K562 (cell line): ENCODE measurements around the gene CTSH. TPM values are rescaled to one million over a fixed set of nuclear protein-coding genes. Genes with fewer than 3 reads are reported as not detected.

Experiments used
- ATAC-seq: fragments of 200-7000 bp; cut with Tn5 transposase; 3 replicates; pipeline ENCODE4 v1.9.1; 2020; ENCODE audit warnings: moderate library complexity
- BruUV-seq: library from RNA; stranded (reverse); fragments of 400-500 nt; replicated peaks from 2 replicates; lab custom pipeline; 2021; lab: Mats Ljungman, UMichigan
- CTCF ChIA-PET: fragments of 300-600 bp; formaldehyde crosslinking; extraction: SDS; loops from one replicate; lab custom pipeline; 2021; ENCODE audit warnings: low intra/inter-chr PET ratio; lab: Yijun Ruan, JAX
- POLR2A ChIA-PET: fragments of 300-600, 350-650 bp; sonication (Branson Sonifier 250); formaldehyde crosslinking; extraction: SDS; loops from one replicate; lab custom pipeline; 2021; ENCODE audit warnings: antibody characterized with exemption, inconsistent platforms; lab: Yijun Ruan, JAX
- DNase-seq, 4 experiments: peaks; one replicate each; pipeline versions ENCODE4 v3.0.0 to v3.0.0-alpha.2; 2011 to 2018; ENCODE audit warnings: low spot score in 3 of 4, mixed read lengths in 3 of 4; ENCODE audit errors: extremely low read depth in 1 of 4
- FAIRE-seq: peaks from 2 replicates; lab custom pipeline; 2011; peaks lifted over from hg19 to GRCh38; lab: Jason Lieb, UNC
- H2AFZ ChIP-seq: 2 replicates; pipeline ENCODE4 v1.6.0; 2011; ENCODE audit warnings: low read depth, low read length, control low read depth, inconsistent platforms
- H3K27ac ChIP-seq: fragments of 200-600 bp; 3 replicates; pipeline ENCODE4 v1.8.0; 2011; ENCODE audit warnings: low read depth, mild to moderate bottlenecking, control low read depth, inconsistent platforms, low read length, moderate library complexity, mixed read lengths; ENCODE audit errors: extremely low read depth
- H3K27me3 ChIP-seq, 2 experiments: fragments of 300-600 bp in 1 of 2; 2 replicates in 1 of 2; 3 replicates in 1 of 2; pipeline versions ENCODE4 v1.6.0 to v1.8.0; 2011; ENCODE audit warnings: inconsistent platforms in 2 of 2, low read length in 2 of 2, mild to moderate bottlenecking in 1 of 2, mixed read lengths in 1 of 2, moderate library complexity in 1 of 2; ENCODE audit not compliant: control insufficient read depth in 2 of 2, insufficient read depth in 2 of 2
- H3K36me3 ChIP-seq: fragments of 300-600 bp; 3 replicates; pipeline ENCODE4 v1.8.0; 2011; ENCODE audit warnings: mild to moderate bottlenecking, low read length, inconsistent platforms; ENCODE audit not compliant: control insufficient read depth, insufficient read depth
- H3K4me1 ChIP-seq, 2 experiments: fragments of 200-600 bp in 1 of 2; replicated peaks in 1 of 2; 2 replicates in 1 of 2; 3 replicates in 1 of 2; pipeline versions ENCODE4 v1.5.1 to v1.8.0; 2011; ENCODE audit warnings: inconsistent platforms in 2 of 2, low read length in 2 of 2, mild to moderate bottlenecking in 1 of 2, mixed read lengths in 1 of 2, moderate library complexity in 1 of 2; ENCODE audit not compliant: control insufficient read depth in 2 of 2, insufficient read depth in 2 of 2
- H3K4me2 ChIP-seq: 2 replicates; pipeline ENCODE4 v1.6.1; 2011; ENCODE audit warnings: low read length, control low read depth, inconsistent platforms, mixed read lengths; ENCODE audit not compliant: insufficient read depth
- H3K4me3 ChIP-seq: fragments of 200-600 bp; sonication (generic), shearing (Covaris generic); 2 replicates; pipeline ENCODE4 v1.5.1; 2016; ENCODE audit warnings: control low read depth, inconsistent platforms
- H3K79me2 ChIP-seq: fragments of 200-600 bp; 3 replicates; pipeline ENCODE4 v1.8.0; 2011; ENCODE audit warnings: low read length, inconsistent platforms; ENCODE audit not compliant: control insufficient read depth, insufficient read depth
- H3K9ac ChIP-seq, 2 experiments: 2 replicates each; pipeline versions ENCODE4 v1.6.0 to v1.6.1; 2011; ENCODE audit warnings: low read depth in 2 of 2, low read length in 2 of 2, control low read depth in 1 of 2, inconsistent platforms in 1 of 2, mild to moderate bottlenecking in 1 of 2, mixed read lengths in 1 of 2; ENCODE audit not compliant: insufficient read depth in 1 of 2
- H3K9me1 ChIP-seq: one replicate; pipeline ENCODE4 v1.6.0; 2011; ENCODE audit warnings: inconsistent platforms, mild to moderate bottlenecking, low read length, moderate library complexity; ENCODE audit not compliant: control insufficient read depth, insufficient read depth
- H3K9me3 ChIP-seq: replicated peaks from 2 replicates; pipeline ENCODE4 v1.5.1; 2011; ENCODE audit warnings: low read depth, low read length, inconsistent platforms; ENCODE audit not compliant: control insufficient read depth, insufficient read depth
- H4K20me1 ChIP-seq: replicated peaks from 2 replicates; pipeline ENCODE4 v1.6.1; 2011; ENCODE audit warnings: low read length, inconsistent platforms, mixed read lengths; ENCODE audit not compliant: control insufficient read depth, insufficient read depth
- BRD4 ChIP-seq: fragments of 200-600 bp; sonication (generic); IDR thresholded peaks from 2 replicates; pipeline ENCODE4 v1.6.1; 2017; ENCODE audit warnings: inconsistent platforms
- ELF2 ChIP-seq: fragments of 250-450 bp; sonication (Bioruptor Pico); IDR thresholded peaks from 2 replicates; pipeline ENCODE4 v1.5.0; 2021; ENCODE audit warnings: mild to moderate bottlenecking
- GTF2E2 ChIP-seq: fragments of 200-800 bp; sonication (Bioruptor generic); IDR thresholded peaks from 2 replicates; pipeline ENCODE4 v1.6.1; 2016; ENCODE audit warnings: missing genetic modification characterization, missing compliant biosample characterization
- KDM1A ChIP-seq, 2 experiments: fragments of 450-650 bp; IDR thresholded peaks; 2 replicates each; pipeline ENCODE4 v1.6.1; 2016; ENCODE audit warnings: mild to moderate bottlenecking in 2 of 2
- SETDB1 ChIP-seq: IDR thresholded peaks from one replicate; pipeline ENCODE4 v1.6.1; 2012; ENCODE audit warnings: low read length, control low read depth, inconsistent platforms
- VEZF1 ChIP-seq: fragments of 200-800 bp; sonication (Bioruptor generic); IDR thresholded peaks from 2 replicates; pipeline ENCODE4 v1.6.1; 2017; ENCODE audit warnings: missing genetic modification characterization, missing compliant biosample characterization
- ZNF282 ChIP-seq: sonication (generic); formaldehyde crosslinking; IDR thresholded peaks from 2 replicates; pipeline ENCODE4 v1.8.1; 2023; ENCODE audit warnings: missing genetic modification reagents
- ZNF695 ChIP-seq: fragments of 450-650 bp; formaldehyde crosslinking; IDR thresholded peaks from 2 replicates; pipeline ENCODE4 v1.4.0; 2020; ENCODE audit warnings: mild to moderate bottlenecking, moderate library complexity
- ZNF77 ChIP-seq: fragments of 250-450 bp; sonication (Bioruptor Pico); IDR thresholded peaks from 2 replicates; pipeline ENCODE4 v1.5.0; 2020
- WGBS: fragments of 100-300 bp; shearing (Covaris generic); methylation state at CpG from one replicate; pipeline ENCODE4 v1.1.6; 2016; ENCODE audit warnings: low coverage, mixed read lengths; ENCODE audit not compliant: insufficient coverage; ENCODE audit errors: missing lambda C conversion rate; 5-methylcytosine and 5-hydroxymethylcytosine counted together
- in situ Hi-C: fragments of 300-500 bp; cut with MboI; formaldehyde crosslinking; loops from 4 replicates; pipeline ENCODE4 v1.15.0; 2018; ENCODE audit warnings: inconsistent platforms, mixed read lengths
- intact Hi-C: fragments of 100-400 bp; cut with micrococcal nuclease; formaldehyde crosslinking; loops from 2 replicates; pipeline ENCODE4 v1.14.2; 2022
- polyA plus RNA-seq, 8 experiments: library from polyadenylated mRNA; depleted of rRNA in 4 of 8; stranded (reverse) in 5 of 8; unstranded in 3 of 8; fragments of >200 nt; fragmentation: Nextera tagmentation in 2 of 8; fragmentation: Illumina TruSeq in 1 of 8; extraction: Ambion mirVana in 2 of 8; extraction: Trizol in 1 of 8; gene quantifications; 2 replicates each; pipeline versions ENCODE4 v1.2.1 to v1.2.3, GENCODE V29; 2011 to 2014; ENCODE audit warnings: inconsistent platforms in 1 of 8, missing spikeins in 1 of 8
- total RNA-seq, 7 experiments: library from RNA; depleted of rRNA in 6 of 7; stranded (reverse); fragments of >200 nt in 6 of 7; fragmentation: Illumina TruSeq in 2 of 7; extraction: Trizol in 2 of 7; gene quantifications; 2 replicates each; pipeline versions ENCODE4 v1.2.1 to v1.2.3, GENCODE V29; 2011 to 2021; ENCODE audit warnings: low replicate concordance in 1 of 7

Gene CTSH
- total and polyA plus RNA-seq, 9 of the 15 experiments (the other 6 are each of a cell fraction or from before 2014, with no cell fraction given): 15.0 to 462 (median 173) TPM

- in situ Hi-C loops: no loop called here
- H3K4me2 ChIP-seq: no peak overlapping the region
- no peaks in the 10 kb centered on the region for H3K79me2 ChIP-seq
- H3K36me3 ChIP-seq: peaks cover 60% of the 10 kb centered on the region
- POLR2A ChIA-PET: no interaction called here
- no peaks in the 10 kb centered on the region for H3K27me3 ChIP-seq
- H3K9me1 ChIP-seq: no peaks in the 10 kb centered on the region
- DNase-seq (no peak), FAIRE-seq (no peak), ATAC-seq (no peak)
- no peak for TF ChIP-seq ZNF282 (CRISPR knock-in tag)
- TF ChIP-seq BRD4: no peak
- TF ChIP-seq KDM1A (IDR thresholded peaks at IDR 0.05): 0 out of 4 replicates have a peak, but pooled peaks of 1 of the 2 experiments have one; percentile 10
- no peak for TF ChIP-seq GTF2E2 (tag)
- intact Hi-C loops: no loop called here
- no peaks in the 10 kb centered on the region for H3K9me3 ChIP-seq
- WGBS: 88% methylated on average over 1 of the region's 4 CpGs
- BruUV-seq: no TSS peak
- H3K9ac ChIP-seq: no peak overlapping the region
- H3K27ac ChIP-seq: no peak overlapping the region
- H4K20me1 ChIP-seq: no peaks in the 10 kb centered on the region
- CTCF ChIA-PET: interaction anchor here (0.6 kb wide), 1 partner anchor 69 kb away, joined by 3 read pairs; no protein-coding TSS in a partner anchor
- H3K4me1 ChIP-seq: peaks cover 9 to 14% of the 10 kb centered on the region in 2 experiments; a peak in 3 of 5 replicates
- no peak overlapping the region for H3K4me3 ChIP-seq
- no peak overlapping the region for H2AFZ ChIP-seq
Observed at GRCh38 chr15:78917888-78918287, 27.0 kb downstream of the CTSH start.

- Histone ChIP-seq H3K36me3 (peaks cover 59% of the 10 kb centered on the region), H3K79me2 (no peaks in the 10 kb centered on the region), H3K4me1 (peaks cover 9 to 14% of the 10 kb centered on the region in 2 experiments; a peak in 3 of 5 replicates), H3K27ac (no peak overlapping the region), H3K4me2 (no peak overlapping the region), H3K27me3 (no peaks in the 10 kb centered on the region), H3K9ac (no peak overlapping the region), H3K9me3 (no peaks in the 10 kb centered on the region), H3K9me1 (no peaks in the 10 kb centered on the region), H4K20me1 (no peaks in the 10 kb centered on the region), H3K4me3 (no peak overlapping the region), H2AFZ (no peak overlapping the region)
- ATAC-seq (no peak; the same call in 2 of the 3 replicates), DNase-seq (no peak), FAIRE-seq (no peak)
- TF ChIP-seq ZNF695 (no peak), SETDB1 (no peak), ELF2 (CRISPR knock-in tag) (no peak), ZNF77 (CRISPR knock-in tag) (no peak), VEZF1 (0 out of 2 replicates have a peak, but pooled peaks have one; percentile 6)
- in situ Hi-C loops: no loop called here
- CTCF ChIA-PET: no interaction called here
- no TSS peak for BruUV-seq
- POLR2A ChIA-PET: interaction anchor here (0.7 to 3.3 kb wide), 4 partner anchors 8 to 1736 kb away, joined by 3 to 15 read pairs (median 4); no protein-coding TSS in a partner anchor
- intact Hi-C loops: no loop called here
- WGBS: 57% methylated on average over 4 of the region's 4 CpGs
Observed at GRCh38 chr15:78916088-78916487, 28.8 kb downstream of the CTSH start.
